Endothelial cell of umbilical vein (primary cell): ENCODE data around the gene MRPL33. TPM values are rescaled to one million over a fixed set of nuclear protein-coding genes. Genes with fewer than 3 reads are reported as not detected.

Experiments used
- BruUV-seq: library from RNA; stranded (reverse); fragments of 400-500 nt; replicated peaks from 2 replicates; lab custom pipeline; 2021; lab: Mats Ljungman, UMichigan
- CTCF ChIA-PET: fragments of 300-600, 350-600 bp; sonication (Branson Sonifier 250); formaldehyde crosslinking; loops from one replicate; lab custom pipeline; 2021; ENCODE audit warnings: antibody characterized with exemption, inconsistent platforms; lab: Charles Lee
- POLR2A ChIA-PET: fragments of 300-600, 350-600 bp; sonication (Branson Sonifier 250); formaldehyde crosslinking; loops from one replicate; lab custom pipeline; 2021; ENCODE audit warnings: antibody characterized with exemption, inconsistent platforms; lab: Charles Lee
- DNase-seq: peaks from one replicate; pipeline ENCODE4 v3.0.0-alpha.2; 2011; ENCODE audit warnings: low read depth, low spot score
- FAIRE-seq: peaks from 2 replicates; lab custom pipeline; 2011; peaks lifted over from hg19 to GRCh38; lab: Jason Lieb, UNC
- H2AFZ ChIP-seq: 2 replicates; pipeline ENCODE4 v1.6.0; 2012; ENCODE audit warnings: low read depth, low read length, control low read depth, inconsistent platforms
- H3K27ac ChIP-seq: 2 replicates; pipeline ENCODE4 v1.5.1; 2011; ENCODE audit warnings: low read depth, mild to moderate bottlenecking, control low read depth, low read length, moderate library complexity; ENCODE audit not compliant: insufficient read depth
- H3K27me3 ChIP-seq, 2 experiments: 2 replicates each; pipeline versions ENCODE4 v1.6.0 to v1.6.1; 2011; ENCODE audit warnings: low read length in 2 of 2, mixed read lengths in 1 of 2; ENCODE audit not compliant: control insufficient read depth in 2 of 2, insufficient read depth in 2 of 2
- H3K36me3 ChIP-seq, 2 experiments: 2 replicates in 1 of 2; 3 replicates in 1 of 2; pipeline ENCODE4 v1.5.1; 2011; ENCODE audit warnings: low read length in 2 of 2, mild to moderate bottlenecking in 1 of 2, moderate library complexity in 1 of 2; ENCODE audit not compliant: control insufficient read depth in 2 of 2, insufficient read depth in 2 of 2; ENCODE audit errors: extremely low read depth in 1 of 2
- H3K4me1 ChIP-seq: 3 replicates; pipeline ENCODE4 v1.5.1; 2011; ENCODE audit warnings: mild to moderate bottlenecking, low read length; ENCODE audit not compliant: control insufficient read depth, insufficient read depth; ENCODE audit errors: extremely low read depth
- H3K4me2 ChIP-seq: 2 replicates; pipeline ENCODE4 v1.6.1; 2011; ENCODE audit warnings: low read length, control low read depth, mixed read lengths; ENCODE audit not compliant: insufficient read depth
- H3K4me3 ChIP-seq, 3 experiments: fragments of 200-600 bp in 1 of 3; sonication (generic), shearing (Covaris generic) in 1 of 3; replicated peaks in 1 of 3; 2 replicates each; pipeline ENCODE4 v1.5.1; 2011 to 2016; ENCODE audit warnings: control low read depth in 3 of 3, low read length in 3 of 3, mild to moderate bottlenecking in 2 of 3, inconsistent platforms in 1 of 3, low read depth in 1 of 3, moderate library complexity in 1 of 3; ENCODE audit not compliant: insufficient read depth in 1 of 3
- H3K79me2 ChIP-seq: 2 replicates; pipeline ENCODE4 v1.6.0; 2012; ENCODE audit warnings: low read length, inconsistent platforms; ENCODE audit not compliant: control insufficient read depth, insufficient read depth
- H3K9ac ChIP-seq: replicated peaks from 2 replicates; pipeline ENCODE3; 2011; ENCODE audit warnings: low read length, control low read depth; ENCODE audit not compliant: insufficient read depth; ENCODE audit errors: extremely low read depth
- H3K9me1 ChIP-seq: replicated peaks from 3 replicates; pipeline ENCODE4 v1.6.0; 2011; ENCODE audit warnings: mild to moderate bottlenecking, low read length; ENCODE audit not compliant: control insufficient read depth, insufficient read depth; ENCODE audit errors: extremely low read depth
- H3K9me3 ChIP-seq: replicated peaks from 2 replicates; pipeline ENCODE4 v1.5.1; 2012; ENCODE audit warnings: low read length, inconsistent platforms; ENCODE audit not compliant: control insufficient read depth, insufficient read depth
- H4K20me1 ChIP-seq: replicated peaks from 2 replicates; pipeline ENCODE3; 2011; ENCODE audit warnings: mild to moderate bottlenecking, low read length; ENCODE audit not compliant: control insufficient read depth, insufficient read depth; ENCODE audit errors: extremely low read depth
- CTCF ChIP-seq, 2 donors: IDR thresholded peaks; 1 replicate in 1 of 2; 2 replicates in 1 of 2; pipeline ENCODE4 v1.5.1; 2011; ENCODE audit warnings: low read length in 2 of 2, mild to moderate bottlenecking in 2 of 2, moderate library complexity in 2 of 2, control low read depth in 1 of 2, inconsistent platforms in 1 of 2, low read depth in 1 of 2; ENCODE audit not compliant: insufficient read depth in 1 of 2; ENCODE audit errors: extremely low read depth in 1 of 2
- EZH2 ChIP-seq: IDR thresholded peaks from 2 replicates; pipeline ENCODE4 v1.6.1; 2012; ENCODE audit warnings: borderline replicate concordance, low read depth, mild to moderate bottlenecking, moderate library complexity, low read length, inconsistent platforms; ENCODE audit not compliant: severe bottlenecking
- FOS ChIP-seq: IDR thresholded peaks from 2 replicates; pipeline ENCODE4 v1.6.1; 2011; ENCODE audit warnings: mild to moderate bottlenecking, low read length, moderate library complexity, borderline replicate concordance; ENCODE audit not compliant: insufficient read depth
- GATA2 ChIP-seq: IDR thresholded peaks from 2 replicates; pipeline ENCODE4 v1.7.0; 2011; ENCODE audit warnings: low read depth, mild to moderate bottlenecking, moderate library complexity, mixed read lengths, low read length; ENCODE audit not compliant: insufficient read length, insufficient read depth
- JUN ChIP-seq: IDR thresholded peaks from 2 replicates; pipeline ENCODE4 v1.6.1; 2011; ENCODE audit warnings: borderline replicate concordance, low read depth; ENCODE audit not compliant: insufficient read length, insufficient read depth
- MAX ChIP-seq: IDR thresholded peaks from 2 replicates; pipeline ENCODE4 v1.6.1; 2011; ENCODE audit not compliant: insufficient read depth, insufficient read length
- MYC ChIP-seq: IDR thresholded peaks from one replicate; pipeline ENCODE4 v1.6.1; 2011; ENCODE audit warnings: mild to moderate bottlenecking, low read depth, low read length
- POLR2A ChIP-seq: IDR thresholded peaks from 2 replicates; pipeline ENCODE4 v1.6.1; 2012; ENCODE audit warnings: low read depth, mild to moderate bottlenecking, control low read depth, low read length
- POLR2AphosphoS5 ChIP-seq: IDR thresholded peaks from 2 replicates; pipeline ENCODE4 v1.6.1; 2012; ENCODE audit warnings: low read depth, mild to moderate bottlenecking, control low read depth, low read length, moderate library complexity; ENCODE audit not compliant: insufficient read depth
- dilution Hi-C: fragments of 300-500 bp; cut with MboI; formaldehyde crosslinking; loops from one replicate; pipeline ENCODE4 v1.15.0; 2019; ENCODE audit warnings: low sequenced_read_pairs; ENCODE audit not compliant: extremely low pct_ligation_motif_present
- intact Hi-C: fragments of 100-400 bp; cut with micrococcal nuclease; formaldehyde crosslinking; loops from one replicate; pipeline ENCODE4 v1.10.0; 2022
- polyA plus RNA-seq, 4 experiments: library from polyadenylated mRNA; depleted of rRNA in 3 of 4; stranded (reverse) in 3 of 4; unstranded in 1 of 4; fragments of >200 nt; gene quantifications; 2 replicates each; pipeline versions ENCODE4 v1.2.1 to v1.2.3, GENCODE V29; 2011 to 2012; ENCODE audit warnings: missing spikeins in 1 of 4
- total RNA-seq: library from RNA; stranded (reverse); gene quantifications from 2 replicates; pipeline ENCODE4 v1.2.3, GENCODE V29; 2021

MRPL33 gene
- total and polyA plus RNA-seq, 2 donors (not counting 3 experiments of a cell fraction or from before 2014, with no cell fraction given): 36.1 to 97.4 TPM

GRCh38 chr2:27797841-27798240 lies 26.3 kb downstream of the MRPL33 start:
- dilution Hi-C loops (no loop called here), intact Hi-C loops (loop anchor here (2.0 to 5.0 kb wide), 4 partner anchors 91 to 599 kb away; no protein-coding TSS in a partner anchor)
- Histone ChIP-seq H2AFZ (no peak overlapping the region), H3K4me3 (no peak overlapping the region), H3K36me3 (no peaks in the 10 kb centered on the region), H3K27ac (no peak overlapping the region), H3K27me3 (no peaks in the 10 kb centered on the region), H3K9me3 (no peaks in the 10 kb centered on the region), H3K9ac (no peak overlapping the region), H3K4me1 (peaks cover 40% of the 10 kb centered on the region), H4K20me1 (no peaks in the 10 kb centered on the region), H3K9me1 (no peaks in the 10 kb centered on the region), H3K79me2 (no peaks in the 10 kb centered on the region), H3K4me2 (no peak overlapping the region)
- no TSS peak for BruUV-seq
- POLR2A ChIA-PET: no interaction called here
- DNase-seq (no peak), FAIRE-seq (no peak)
- TF ChIP-seq POLR2AphosphoS5 (no peak), MAX (no peak), GATA2 (no peak), MYC (no peak), EZH2 (no peak), POLR2A (no peak), FOS (no peak), JUN (no peak), CTCF (IDR thresholded peaks at IDR 0.05; ENCODE audit: extremely low read depth in 1 of 2, insufficient read depth in 1 of 2, low read depth in 1 of 2, low read length in 2 of 2) (no peak)
- CTCF ChIA-PET: no interaction called here
